GM12873 (cell line): ENCODE results near the gene VWDE.
A peak's percentile ranks its signal among the peaks of the same experiment; 100 is the strongest.

Source experiments
- TF ChIP-seq, protein P1 (sequence below): IDR thresholded peaks from 2 replicates; pipeline ENCODE4 v1.5.1; 2012; ENCODE audit warnings: low read depth, mild to moderate bottlenecking, moderate library complexity, low read length, control low read depth; ENCODE audit not compliant: insufficient read depth; ENCODE audit errors: missing control alignments

VWDE gene

DNA sequence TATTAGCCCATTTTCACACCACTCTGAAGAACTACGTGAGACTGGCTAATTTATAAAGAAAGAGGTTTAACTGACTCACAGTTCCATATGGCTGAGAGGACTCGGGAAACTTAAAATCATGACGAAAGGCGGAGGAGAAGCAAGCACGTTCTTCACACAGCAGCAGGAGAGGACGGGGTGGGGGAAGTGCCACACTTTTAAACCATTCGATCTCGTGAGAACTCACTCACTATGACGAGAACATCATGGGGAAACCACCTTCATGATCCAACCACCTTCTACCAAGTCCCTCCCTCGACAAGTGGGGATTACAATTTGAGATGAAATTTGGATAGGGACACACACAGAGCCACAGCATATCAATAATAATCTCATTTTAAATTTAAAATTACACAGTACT lies 80.2 kb downstream of the VWDE start:
- TF ChIP-seq, protein P1, sequence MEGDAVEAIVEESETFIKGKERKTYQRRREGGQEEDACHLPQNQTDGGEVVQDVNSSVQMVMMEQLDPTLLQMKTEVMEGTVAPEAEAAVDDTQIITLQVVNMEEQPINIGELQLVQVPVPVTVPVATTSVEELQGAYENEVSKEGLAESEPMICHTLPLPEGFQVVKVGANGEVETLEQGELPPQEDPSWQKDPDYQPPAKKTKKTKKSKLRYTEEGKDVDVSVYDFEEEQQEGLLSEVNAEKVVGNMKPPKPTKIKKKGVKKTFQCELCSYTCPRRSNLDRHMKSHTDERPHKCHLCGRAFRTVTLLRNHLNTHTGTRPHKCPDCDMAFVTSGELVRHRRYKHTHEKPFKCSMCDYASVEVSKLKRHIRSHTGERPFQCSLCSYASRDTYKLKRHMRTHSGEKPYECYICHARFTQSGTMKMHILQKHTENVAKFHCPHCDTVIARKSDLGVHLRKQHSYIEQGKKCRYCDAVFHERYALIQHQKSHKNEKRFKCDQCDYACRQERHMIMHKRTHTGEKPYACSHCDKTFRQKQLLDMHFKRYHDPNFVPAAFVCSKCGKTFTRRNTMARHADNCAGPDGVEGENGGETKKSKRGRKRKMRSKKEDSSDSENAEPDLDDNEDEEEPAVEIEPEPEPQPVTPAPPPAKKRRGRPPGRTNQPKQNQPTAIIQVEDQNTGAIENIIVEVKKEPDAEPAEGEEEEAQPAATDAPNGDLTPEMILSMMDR, result no peak

DNA sequence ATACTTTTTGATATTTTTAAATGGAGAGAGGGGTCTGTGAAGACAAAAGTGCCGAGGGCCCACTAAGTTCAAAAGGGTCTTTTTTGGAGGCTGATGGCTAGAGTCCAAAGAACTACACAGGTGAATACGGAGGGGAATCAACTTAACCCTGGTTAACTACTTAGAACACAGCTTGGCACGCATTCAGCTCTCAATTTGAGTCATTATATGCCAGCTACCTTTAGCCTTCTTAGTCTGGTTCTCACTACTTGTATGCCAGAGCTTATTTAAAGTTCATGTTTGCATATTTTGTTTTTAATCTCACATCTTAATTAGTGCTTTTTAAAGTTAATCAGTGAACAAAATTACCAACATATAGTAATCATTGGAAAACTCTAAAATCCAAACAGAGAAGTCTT lies 80.8 kb downstream of the VWDE start:
- TF ChIP-seq, protein P1, result no peak

DNA sequence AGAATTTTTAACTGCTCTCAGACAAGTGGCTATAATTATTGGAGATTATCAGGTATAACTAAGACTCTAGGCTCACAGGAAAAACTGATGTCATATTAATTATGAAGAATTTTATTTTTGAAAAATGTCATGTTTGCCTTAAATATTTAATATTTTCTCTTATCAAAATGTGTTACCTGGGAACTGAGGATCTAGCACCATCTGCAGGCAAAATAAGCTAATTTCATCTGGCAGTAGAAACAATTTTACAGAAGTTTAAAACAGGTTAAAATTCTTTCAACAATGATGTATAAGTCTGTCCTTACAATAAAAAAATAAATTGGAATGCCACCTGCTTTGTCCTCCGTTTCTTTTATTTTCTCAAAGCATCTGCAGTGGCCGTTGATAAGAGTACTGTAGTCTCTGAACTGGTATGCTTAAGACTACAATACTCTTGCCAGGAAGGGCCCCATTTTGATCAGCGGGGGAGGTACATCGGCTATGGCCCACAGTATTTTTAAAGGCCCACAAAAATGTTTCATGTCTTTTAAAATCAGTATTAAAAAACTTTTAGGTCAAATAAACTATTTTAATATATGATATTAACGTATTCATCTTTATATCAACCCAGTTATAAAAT lies 81.3 kb downstream of the VWDE start:
- TF ChIP-seq, protein P1, result peak; percentile 46

DNA sequence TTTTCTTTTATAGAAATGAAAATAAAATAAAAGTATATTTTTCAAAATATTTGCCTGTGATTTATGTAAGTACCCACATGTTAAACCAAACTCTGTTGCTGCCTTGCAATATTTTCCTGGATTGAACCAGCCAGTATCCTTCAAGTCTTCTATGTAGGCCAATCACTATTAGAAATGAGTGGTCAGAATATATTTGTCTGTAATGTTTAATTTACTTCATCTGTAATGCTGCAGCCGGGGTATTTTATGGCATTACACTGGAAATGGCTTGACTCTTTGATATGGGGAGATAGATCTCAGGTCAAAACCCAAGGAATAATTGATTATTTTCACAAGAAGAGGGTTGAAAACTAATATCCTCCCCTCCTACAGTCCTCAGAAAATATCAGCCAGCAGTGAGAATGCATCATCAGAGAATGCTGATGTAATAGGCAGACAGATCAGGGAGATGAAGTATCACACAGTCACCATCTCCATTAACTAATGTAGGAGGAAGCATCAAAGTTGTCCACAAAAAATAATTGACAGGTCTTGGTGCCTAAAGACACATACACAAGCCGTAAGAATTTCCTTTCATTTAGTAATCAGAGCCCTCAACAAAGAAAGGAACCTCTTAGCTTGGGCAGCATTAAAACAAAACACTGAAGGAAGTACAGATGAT lies 82.5 kb downstream of the VWDE start:
- TF ChIP-seq, protein P1, result no peak

DNA sequence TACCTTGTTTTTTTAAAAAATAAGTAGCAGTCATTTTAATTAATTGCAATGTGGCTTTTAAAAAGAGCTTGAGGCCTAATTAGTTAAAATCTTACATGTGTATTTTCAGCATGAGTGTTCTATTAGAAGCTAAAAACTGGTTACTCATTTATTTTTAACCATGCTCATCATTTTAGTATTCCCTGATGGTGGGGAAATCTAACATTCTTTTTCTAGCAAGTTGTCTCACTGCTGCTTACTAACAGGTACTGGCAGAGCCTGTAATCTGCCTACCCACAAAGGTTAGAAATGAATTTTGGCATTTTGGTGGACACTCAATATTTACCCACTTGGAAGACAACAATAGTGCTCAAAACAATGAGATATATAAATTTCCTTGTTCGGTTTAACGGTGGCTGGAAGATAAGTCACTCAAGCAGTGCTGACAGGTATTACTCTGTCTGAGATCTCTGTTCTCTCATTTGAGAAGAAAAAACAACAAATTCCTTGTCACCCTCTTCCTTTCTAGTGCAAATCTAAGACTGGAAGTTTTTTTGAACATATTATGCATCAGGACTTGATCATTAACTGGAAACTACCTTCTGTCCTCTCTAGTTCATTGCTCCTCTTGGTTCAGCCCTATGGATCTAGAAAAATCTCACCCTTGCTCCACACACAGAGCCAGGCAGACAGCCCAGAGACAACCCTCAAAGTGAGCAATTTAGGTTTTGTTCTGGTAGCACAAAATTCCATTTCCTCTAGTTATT lies 83.3 kb downstream of the VWDE start:
- TF ChIP-seq, protein P1, result no peak

DNA sequence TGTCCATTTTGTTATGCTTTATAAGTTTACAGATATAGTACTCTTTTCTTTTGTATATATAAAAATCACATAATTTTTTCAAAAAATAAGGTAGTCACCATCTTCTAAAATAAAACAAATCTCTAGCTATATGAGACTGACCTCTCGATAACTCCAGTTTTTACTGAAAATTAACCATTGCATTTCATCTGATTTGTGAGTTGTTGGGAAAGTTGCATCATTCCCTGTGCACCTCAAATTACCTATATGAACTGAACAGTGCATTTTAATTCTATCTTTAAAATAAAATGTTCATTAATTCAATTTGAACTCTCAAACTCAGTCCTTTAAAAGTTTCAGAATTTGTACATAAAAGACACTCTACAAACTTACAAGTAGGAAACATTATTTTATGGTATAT lies 86.0 kb downstream of the VWDE start:
- TF ChIP-seq, protein P1, result no peak

DNA sequence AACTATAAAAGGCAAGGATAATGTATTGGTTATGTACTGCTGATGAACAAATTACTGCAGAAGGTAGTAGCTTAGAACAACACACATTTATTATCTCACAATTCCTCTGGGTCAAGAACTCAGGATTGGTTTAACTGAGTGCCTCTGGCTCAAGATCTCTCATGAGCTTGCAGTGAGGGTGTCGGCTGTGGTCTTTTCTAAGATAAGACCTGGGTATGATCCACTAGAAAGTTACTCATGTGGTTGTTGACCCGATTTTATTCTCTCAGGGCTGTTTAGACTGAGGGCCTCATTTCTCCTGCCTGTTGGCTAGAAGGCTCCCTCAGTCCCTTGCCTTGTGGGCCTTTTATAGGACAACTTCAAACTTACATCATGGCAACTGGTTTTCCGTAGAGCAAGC lies 86.7 kb downstream of the VWDE start:
- TF ChIP-seq, protein P1, result no peak
